GM12874 (cell line): ENCODE data around the gene RNPEP.

Source experiments
- CTCF ChIP-seq: IDR thresholded peaks from 2 replicates; pipeline ENCODE4 v1.5.1; 2011; ENCODE audit warnings: low read depth, mild to moderate bottlenecking, control low read depth, low read length, moderate library complexity; ENCODE audit not compliant: insufficient read depth

Gene RNPEP

GRCh38 chr1:201942129-201942495 lies 40.3 kb upstream of the RNPEP start:
- no peak for TF ChIP-seq CTCF

- TF ChIP-seq CTCF, result no peak
These were observed 38.4 kb upstream of the RNPEP start for GRCh38 chr1:201944002-201944401.

DNA sequence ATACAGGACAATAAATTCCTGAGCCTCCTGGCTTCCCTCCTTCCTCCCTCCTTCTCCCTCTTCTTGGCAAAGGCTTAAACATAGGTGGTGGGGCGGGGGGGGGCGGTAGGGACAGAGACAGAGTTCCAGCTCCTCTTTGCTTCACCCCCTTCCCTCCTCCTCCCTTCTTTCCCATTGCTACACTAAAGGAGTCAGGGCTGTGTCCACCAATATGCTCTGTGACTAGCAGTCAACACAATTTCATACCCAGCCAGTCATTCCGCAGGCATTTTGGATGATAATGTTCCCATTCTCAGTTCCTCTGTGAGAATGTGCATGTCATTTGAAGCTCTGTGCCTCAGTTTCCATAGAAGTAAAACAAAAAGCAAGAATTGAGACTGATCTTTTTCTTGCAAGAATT lies 37.8 kb upstream of the RNPEP start:
- TF ChIP-seq CTCF, result no peak

DNA sequence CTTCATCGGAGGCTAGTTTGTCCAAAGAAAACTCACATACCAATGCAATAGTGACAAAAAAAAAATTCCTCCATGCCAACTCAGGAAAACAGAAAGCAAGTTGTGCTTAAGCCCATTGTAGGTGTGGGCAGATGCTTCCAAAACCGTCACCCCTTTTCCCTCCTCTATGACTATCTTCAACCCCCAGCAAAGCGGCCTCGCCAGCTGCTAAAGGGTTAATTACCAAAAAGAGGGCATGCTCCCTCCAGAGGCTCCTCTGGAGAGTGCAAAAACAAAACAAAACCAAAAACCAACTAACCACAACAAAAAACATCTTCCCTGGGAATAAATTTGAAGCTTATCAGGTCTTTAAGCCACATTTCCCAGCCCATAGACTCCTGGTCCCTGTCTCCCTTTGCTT lies 37.3 kb upstream of the RNPEP start:
- TF ChIP-seq CTCF, result 0 out of 2 replicates have a peak, but pooled peaks have one; percentile 2

DNA sequence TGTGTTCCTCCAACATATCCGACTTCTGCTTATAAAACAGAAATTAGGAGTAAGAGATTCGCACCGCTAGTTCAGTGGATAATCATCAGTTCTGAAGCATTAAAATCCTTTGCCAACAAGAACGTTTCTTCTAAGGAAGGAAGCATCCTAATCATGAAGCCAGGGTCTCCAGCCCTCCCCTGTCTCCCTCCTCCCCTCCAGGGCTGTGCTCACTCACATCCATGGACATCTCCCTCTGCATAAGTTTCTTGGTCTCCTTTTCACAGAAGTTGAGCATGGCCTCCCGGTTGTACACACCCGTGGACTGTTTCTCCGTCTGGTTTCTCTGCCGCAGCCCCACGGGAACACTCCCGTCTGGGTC lies 36.6 kb upstream of the RNPEP start:
- no peak for TF ChIP-seq CTCF

DNA sequence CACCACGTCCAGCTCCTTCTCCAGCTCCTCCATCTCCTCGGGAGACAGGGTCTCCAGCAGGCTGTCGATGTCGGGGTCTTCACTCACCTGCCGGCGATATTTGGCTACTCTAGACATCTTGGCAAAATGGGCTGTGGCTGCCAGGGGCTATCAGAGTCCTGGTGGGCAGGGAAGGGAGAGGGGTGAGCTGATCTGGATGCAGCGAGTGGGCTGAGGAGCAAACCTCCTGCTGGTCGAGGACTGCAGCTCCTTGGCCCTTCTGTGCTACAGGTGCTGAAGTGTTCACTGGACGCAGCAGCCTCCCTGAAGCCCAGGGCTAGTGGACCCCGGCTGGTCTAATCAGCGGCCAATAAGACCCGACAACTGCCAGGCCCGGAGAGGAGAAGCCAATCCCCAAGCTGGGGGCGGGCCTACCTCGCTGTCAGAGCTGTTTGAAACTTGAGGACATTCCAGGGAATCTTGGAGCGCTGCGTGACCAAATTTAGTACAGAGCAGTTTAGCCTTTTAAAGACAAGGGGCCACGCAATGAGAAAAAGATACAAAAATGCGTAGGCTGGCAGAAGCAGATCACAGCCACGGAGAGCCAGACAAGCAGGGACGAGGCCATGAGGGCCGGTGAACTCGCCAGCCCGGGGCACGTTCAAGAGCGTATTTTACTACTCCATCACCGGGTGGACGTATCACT lies 36.1 kb upstream of the RNPEP start, which contains the start of gene LMOD1:
TSS of gene LMOD1 (minus strand) at position 325 of the 685 bp plus-strand sequence. CDS start at position 117, 208 bp downstream.
- TF ChIP-seq CTCF, result no peak

DNA sequence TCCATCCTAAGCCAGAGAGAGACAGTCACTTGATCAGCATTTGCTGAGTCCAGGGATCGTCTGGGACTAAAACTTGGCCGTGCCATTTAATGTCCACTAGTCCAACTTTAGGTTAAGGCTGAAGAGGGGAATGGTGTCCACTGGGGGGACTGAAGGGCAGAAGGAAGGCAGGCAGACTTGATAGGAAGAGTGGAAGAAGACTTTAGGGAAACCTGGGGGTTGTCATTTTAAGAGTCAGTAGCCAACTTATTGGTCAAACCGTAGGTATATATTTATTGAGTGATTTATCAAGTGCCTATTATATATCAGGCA lies 34.8 kb upstream of the RNPEP start:
- no peak for TF ChIP-seq CTCF
